Activated T-helper 1 cell treated with anti-CD3 and anti-CD28 coated beads, Interleukin-2, amount 50 U/mL, for 16 hours (primary cell): ENCODE measurements around the gene STOM.

Experiments
- DNase-seq, 2 donors: peaks; one replicate each; pipeline ENCODE4 v3.0.0-alpha.2; 2020; ENCODE audit warnings: low read depth in 1 of 2, low spot score in 1 of 2

STOM gene

DNA sequence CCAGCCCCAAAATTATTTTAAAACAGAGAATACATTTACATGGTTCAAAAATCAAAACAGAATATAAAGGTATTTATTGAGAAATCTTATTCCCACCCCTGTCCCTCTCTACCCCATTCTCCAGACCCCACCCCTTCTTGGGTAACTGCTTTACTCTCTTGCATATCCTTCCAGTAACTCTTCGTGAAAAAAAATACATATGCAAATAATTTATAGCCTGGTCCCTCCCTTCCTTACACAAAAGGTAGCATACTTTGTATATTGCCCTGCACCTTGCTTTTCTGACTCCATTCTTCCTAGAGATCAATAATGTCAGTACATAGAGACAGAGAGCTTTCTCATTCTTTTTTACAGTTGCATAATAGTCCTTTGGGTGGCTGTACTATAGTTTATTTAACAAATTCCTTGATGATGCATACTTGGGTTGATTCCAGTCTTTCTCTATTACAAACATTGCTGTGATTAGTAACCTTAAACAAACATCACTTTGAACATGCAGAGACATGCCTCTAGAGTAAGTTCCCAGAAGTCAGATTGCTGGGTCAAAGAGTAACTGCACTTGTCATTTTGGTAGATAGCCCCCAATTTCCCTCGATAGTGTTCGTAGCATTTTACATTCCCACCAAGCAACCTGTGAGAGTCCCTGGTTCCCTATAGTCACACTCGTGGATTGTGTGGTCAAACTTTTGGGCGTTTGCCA lies 47.9 kb downstream of the STOM start:
- DNase-seq, result no peak

DNA sequence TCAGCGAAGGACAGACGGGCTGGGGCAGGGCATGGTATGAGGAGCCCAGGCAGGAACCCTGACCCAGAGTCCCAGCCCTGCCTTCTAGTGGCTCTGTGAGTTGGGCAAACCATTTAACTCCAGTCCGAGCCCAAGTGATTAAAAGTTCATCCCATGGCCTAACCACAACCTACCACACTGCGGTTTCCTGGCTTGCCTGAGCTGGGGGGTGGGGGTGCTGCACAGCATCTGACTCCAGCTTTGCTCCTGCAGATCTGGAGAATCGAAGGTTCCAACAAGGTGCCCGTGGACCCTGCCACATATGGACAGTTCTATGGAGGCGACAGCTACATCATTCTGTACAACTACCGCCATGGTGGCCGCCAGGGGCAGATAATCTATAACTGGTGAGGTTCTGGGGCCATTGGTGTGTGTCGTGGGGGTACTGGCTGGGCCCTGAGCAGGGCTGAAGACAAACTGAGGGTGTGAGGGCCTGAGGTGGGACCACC lies 49.0 kb downstream of the STOM start:
- DNase-seq, result no peak

DNA sequence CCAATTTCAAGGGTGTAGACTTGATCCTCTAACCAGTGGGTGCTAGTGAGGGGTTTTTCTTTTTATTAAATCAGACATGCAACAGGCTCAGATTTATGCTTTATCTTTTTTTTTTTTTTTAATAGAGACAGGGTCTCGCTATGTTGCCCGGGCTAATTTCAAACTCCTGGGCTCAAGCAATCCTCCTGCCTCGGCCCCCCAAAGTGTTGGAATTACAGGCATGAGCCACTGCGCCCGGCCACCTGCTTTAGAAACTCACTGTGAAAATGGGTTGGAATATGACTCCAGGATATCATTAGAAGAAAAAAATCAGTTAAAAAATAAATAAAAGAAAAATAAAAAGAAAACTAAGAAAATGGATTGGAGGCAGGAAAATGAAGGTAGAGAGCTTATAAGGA lies 50.7 kb downstream of the STOM start:
- no peak for DNase-seq

DNA sequence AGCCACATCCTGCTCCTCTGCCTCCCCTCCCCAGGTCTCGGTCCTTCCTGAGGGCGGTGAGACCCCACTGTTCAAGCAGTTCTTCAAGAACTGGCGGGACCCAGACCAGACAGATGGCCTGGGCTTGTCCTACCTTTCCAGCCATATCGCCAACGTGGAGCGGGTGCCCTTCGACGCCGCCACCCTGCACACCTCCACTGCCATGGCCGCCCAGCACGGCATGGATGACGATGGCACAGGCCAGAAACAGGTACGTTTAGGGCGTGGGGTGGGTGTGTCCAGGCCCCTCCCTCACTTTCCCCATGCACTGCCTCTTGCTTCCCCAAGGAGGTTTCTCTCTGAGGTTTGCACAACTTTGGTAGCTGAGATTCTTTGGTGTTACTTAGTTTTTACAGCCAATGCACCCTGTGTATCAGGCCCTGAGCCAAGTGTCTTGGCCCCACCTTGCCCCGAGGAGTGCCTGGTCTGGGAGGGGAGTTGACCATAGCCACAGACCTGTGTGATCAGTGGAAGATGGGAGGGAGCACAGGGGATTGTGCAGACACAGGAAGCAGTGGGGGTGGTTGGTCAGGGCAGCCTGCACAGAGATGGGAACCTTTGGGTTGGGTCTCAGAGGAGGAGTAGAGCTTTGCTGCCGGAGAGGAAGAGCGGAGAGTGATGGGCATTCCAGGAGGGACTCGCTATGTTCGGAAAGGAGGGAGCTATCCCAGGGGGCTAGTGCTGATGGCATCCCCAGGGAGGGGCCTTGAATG lies 51.2 kb downstream of the STOM start:
- DNase-seq, result no peak

DNA sequence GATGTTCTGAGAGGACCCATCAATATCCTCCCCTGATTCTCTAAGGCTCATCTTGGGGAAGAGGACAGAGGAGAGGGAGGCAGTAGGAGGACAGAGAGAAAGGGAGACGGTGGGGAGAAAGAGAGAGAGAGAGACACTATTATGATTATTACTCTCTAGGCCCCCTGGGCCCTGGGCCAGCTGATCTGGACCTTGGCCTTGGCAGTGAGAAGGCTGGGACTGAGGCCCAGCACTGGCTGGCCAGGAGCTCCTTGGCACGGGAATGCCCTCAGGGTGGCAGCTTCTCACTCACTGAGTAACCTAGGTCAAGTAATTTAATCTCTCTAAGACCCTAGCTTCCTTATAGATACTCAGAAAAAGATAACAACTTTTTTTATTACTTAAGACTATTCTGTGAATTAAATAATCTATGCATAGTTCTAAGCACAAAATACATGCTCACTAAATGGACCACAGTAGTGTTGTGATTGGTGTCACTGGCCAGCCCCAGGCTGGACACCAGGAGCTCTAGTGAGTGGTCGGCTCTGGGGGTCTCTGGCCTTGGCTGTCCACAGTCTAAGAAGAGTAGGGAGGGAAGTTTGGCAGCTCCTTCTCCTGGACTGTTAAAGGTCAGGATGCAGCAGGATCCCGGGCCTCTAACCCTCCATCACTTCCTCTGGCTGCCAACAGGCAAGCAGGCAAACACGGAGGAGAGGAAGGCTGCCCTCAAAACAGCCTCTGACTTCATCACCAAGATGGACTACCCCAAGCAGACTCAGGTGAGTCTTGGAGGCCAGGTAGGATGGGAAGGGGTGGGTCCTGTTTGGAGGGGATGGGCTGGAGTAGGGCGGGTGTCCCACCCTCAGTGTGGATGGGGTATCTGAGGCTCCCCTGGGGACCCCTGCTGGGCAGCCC lies 52.1 kb downstream of the STOM start:
- DNase-seq, result no peak

DNA sequence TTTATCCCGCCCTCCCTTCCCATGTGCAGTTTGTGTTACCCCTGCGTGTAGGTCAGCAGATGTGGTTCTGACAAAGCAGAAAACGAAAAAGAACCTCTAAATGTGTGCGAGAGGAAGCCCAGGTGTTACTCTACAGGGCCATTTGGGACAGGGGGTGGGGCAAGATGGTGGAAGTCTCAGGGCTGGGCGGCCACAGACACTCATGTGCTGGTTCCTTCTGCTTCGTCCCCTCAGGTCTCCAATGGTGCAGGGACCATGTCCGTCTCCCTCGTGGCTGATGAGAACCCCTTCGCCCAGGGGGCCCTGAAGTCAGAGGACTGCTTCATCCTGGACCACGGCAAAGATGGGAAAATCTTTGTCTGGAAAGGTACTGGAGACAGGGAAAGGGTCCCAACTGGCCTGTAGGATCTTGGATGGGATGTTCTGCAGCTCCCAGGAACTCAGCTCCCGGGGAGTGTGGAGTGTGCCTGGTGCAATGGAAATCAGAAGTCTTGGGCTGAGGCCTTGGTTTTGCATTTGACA lies 53.1 kb downstream of the STOM start:
- no peak for DNase-seq

DNA sequence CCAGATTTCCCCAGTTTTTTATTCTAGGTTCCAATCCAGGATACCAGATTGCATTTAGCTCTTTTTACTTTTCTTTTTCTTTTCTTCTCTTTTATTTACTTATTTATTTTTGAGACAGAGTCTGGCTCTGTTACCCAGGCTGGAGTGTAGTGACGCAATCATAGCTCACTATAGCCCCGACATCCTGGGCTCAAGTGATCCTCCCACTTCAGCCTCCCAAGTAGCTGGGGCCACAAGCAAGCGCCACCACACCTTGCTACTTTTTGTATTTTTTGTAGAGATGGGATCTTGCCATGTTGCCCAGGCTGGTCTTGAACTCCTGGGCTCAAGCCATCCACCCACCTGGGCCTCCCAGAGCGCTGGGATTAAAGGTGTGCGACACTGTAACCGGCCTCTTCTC lies 53.7 kb downstream of the STOM start:
- DNase-seq, result no peak

DNA sequence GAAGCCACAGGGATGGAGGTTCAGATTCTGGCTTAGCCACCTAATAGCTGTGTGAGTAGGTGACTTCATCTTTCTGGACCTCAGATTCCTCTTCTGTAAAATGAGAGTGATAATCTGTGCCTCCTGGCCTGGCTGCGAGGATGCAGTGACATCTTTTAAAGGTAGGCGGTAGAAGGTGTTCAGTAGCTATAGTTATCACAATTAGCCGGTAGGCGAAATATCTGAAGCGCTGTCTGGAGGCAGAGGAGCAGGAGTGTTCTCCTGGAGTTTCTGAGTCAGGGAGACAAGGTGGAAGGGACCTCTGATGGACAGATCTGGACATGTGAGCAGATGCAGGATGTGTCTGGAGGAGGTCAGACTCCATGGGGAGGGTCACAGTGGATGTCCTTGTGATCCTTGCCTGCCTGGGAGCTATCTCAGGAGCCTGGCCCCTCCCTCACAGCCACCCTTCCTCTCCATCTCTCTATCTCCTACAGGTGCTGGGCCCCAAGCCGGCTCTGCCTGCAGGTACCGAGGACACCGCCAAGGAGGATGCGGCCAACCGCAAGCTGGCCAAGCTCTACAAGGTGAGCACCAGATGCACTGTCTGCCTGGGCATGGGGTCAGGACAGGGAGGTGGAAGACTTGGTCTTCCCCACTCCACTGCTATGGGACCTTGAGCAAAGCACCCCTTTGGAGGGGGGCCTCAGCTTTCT lies 56.4 kb downstream of the STOM start:
- no peak for DNase-seq

DNA sequence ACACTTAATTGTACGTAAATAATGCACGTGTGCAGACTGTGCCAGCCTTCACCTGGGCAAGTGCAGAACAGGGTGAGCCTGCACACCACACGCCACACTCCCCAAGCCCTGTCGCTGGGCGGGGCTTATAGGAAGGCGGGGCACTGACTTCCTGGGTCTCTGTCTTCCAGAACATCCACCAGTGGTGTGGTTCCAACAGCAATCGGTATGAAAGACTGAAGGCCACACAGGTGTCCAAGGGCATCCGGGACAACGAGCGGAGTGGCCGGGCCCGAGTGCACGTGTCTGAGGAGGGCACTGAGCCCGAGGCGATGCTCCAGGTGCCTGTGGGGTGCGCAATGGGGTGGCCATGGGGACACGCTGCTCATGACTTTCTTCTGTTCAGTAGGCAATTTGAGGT lies 57.9 kb downstream of the STOM start:
- DNase-seq, result no peak

DNA sequence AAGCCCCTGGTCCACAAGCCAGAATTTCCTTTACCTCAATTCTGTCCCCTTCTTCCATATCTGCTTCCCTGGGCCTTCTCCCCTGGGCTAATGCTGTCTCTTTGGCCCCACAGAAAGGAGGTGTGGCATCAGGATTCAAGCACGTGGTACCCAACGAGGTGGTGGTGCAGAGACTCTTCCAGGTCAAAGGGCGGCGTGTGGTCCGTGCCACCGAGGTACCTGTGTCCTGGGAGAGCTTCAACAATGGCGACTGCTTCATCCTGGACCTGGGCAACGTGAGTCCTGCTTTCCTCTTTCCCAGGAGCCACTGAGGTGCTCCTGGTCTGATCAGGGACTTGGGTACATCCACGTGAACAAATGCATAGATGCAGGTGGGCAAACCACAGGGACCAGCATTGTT lies 59.5 kb downstream of the STOM start:
- DNase-seq, result no peak

DNA sequence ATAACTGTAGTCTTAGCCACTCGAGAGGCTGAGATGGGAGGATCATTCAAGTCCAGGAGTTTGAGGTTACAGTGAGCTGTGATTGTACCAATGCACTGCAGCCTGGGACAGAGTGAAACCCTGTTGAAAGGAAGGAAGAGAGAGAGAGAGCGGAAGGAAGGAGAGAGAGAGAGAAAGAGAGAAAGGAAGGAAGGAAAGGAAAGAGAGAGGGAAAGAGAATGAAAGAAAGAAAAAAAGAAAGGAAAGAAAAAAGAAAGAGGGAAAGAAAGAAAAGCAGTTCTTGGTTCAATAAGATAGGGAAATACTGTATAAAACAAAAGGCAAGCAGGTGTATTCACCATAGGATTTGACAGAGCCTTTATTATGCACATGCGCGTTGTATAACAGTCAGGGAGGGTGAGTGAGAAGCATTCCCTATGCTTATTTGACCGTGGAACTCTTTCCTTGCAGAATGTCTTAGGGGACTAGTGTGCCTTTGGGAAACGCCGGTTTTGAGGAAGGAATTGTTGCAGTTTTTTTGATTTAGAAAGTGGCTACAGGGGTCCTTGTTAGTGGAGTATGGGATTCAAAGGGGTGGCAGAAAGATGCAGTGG lies 60.1 kb downstream of the STOM start:
- no peak for DNase-seq

DNA sequence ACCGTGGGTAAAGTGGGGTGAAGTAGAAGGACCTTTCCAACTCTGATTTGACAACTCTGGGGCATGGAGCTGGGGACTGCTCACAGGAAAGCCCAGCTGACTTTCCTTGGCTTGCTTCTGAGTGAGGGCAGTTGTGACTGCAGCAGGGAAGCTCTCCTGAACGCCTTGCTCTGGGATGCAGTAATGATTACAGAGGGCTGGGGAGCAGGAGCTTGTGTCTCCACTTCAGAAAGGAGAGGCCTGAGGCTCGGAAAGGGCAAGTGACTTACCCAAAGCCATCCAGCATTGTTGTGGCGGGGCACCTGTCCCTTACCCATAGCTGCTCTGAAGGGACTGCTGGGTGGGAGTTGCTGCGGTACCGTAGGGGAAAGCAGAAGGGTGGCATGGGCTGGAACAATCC lies 60.9 kb downstream of the STOM start:
- no peak for DNase-seq

DNA sequence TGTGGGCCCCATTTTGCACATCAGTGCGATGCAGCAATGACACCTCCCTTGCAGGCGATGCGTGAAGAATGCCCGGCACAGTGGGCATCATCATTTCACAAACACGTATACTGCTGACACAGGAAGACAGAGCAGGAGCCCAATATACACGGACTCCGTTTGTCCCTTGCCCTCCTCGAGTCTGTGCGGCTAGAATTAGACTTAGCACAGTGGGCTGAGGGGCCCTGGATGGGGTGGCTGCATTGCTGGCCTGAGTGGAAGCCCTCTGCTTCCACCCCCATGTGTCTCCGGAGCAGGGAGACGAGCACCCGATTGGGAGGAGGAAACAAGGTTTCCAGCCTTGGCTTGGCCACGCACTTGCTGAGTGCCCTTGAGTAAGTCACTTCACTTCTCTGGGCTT lies 61.3 kb downstream of the STOM start:
- DNase-seq, result no peak

DNA sequence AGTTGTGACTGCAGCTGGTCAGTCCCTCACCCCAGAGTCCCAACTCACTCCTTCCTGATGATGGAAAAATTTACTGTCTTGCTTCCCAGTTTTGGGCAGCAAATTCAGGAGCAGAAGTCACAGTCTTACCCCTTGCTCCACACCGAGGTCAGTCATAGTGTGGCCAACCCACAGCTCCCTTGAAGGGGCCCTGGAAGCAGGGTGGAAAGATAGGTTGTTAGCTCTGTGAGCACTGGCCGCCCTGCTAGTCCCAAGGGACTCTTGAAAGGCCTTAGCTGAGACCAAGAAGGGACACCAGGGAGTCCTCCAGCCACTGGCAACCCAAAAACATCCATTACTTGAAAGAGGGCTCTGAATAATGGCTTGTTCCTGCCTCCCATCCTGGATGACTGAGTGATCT lies 62.1 kb downstream of the STOM start:
- no peak for DNase-seq

DNA sequence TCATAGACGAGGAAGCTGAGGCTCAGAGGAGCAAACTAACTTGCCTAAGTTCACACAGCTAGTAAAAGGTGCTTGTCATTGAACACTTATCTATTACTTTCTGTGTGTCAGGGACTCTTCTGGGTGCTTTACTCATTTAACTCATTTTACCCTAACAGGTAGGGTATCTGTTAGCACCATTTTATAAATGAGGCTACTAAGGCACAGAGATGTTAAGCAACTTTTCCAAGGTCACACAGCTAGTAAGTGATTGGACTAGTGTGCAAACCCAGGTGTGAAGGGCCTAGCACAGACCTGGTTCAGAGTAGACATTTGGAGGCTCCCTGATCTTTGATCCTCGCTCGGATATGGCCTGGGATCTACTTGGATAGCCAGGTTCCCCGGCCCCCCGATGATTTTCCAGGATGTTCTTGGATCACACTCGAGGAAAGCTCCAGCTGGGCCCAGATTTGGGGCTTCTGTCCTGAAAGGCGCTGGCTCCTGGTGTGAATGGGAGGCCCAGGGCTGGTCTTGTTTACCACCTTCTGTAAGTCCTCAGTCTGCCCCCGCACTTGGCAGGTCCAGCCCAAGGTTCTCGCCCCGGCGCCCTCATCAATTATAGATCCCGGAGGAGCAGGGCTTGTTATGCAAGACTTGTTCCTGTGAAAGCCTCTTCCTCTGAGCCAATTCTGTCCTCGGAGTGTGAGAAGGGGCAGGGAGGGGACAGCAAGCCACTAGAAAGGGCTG lies 64.6 kb downstream of the STOM start:
- no peak for DNase-seq

DNA sequence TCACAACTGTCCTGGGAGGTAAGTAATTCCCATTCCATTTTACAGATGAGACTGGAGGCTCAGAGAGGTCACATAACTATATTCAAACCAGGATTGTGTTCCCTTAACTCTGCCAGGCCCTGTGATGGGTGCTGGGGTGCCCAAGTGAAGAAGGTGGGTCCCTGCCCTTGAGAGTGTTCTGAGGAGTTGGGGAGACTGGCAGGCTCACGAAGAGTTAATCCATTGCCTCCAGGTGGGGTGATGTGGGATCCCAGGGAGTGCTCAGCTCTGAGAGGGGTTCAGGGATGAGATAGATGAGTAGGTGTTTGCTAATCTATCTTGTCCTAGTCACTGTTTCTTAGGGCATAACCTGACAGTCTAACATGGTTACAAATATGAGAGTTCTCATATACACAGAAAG lies 65.3 kb downstream of the STOM start:
- DNase-seq, result no peak

DNA sequence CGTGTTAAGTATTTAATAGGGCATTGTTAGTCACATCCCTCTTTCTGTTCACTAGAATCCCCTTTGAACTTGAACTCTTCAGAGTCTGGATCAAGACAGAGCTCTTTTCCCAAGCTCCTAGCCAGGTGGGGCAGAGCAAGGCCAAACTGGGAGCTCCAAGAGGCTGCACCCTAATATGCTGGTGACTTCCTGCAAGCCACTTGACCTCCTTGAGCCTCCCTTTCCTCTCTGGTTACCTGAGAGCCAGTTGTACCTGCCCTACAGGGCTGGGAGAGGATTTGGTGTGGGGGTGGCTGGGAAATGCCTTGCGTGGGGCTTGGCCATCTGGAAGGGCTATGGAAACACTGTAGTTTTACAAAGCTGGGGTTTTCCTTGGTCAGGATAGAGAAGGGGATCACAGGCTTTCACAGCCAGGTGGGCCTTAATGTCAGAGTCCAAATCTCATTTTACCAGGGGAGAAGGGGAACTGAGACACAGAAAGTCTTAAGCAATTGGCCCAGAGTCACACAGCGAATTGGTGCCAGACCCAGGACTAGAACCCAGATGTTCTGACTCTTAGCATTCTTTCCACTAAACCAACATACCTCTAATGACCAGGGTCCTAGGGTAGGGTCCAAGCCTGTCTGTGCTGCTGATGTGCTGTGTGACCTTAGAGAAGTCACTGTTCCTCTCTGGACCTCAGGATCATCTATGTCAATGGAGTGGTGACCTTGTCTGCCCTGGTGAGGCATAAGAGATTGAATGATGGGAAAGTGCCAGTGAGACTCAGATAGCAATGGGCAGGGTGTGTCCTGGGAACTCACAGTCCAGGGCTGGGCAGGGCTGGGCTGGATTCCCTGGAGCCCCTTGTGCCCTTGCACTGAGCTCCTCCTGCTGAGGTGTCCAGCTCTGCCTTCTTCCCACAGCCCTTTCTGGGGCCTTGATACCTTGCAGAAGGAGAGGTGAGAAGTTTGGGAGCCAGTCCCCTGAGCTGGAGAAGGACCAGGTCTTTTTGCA lies 66.3 kb downstream of the STOM start:
- no peak for DNase-seq

DNA sequence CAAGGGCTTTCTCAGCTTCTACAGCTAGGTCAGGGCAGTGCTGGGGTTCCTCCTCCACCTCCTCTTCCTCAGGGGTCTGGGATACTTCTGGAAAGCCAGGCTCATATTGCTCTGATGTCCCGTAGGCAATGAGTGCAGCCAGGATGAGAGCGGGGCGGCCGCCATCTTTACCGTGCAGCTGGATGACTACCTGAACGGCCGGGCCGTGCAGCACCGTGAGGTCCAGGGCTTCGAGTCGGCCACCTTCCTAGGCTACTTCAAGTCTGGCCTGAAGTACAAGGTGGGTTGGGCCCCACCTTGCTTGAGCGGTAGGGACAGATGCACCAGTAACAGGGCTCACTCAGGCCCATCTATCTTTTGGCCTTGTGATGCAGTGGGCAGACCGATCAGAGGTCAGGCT lies 67.3 kb downstream of the STOM start:
- DNase-seq, result no peak

DNA sequence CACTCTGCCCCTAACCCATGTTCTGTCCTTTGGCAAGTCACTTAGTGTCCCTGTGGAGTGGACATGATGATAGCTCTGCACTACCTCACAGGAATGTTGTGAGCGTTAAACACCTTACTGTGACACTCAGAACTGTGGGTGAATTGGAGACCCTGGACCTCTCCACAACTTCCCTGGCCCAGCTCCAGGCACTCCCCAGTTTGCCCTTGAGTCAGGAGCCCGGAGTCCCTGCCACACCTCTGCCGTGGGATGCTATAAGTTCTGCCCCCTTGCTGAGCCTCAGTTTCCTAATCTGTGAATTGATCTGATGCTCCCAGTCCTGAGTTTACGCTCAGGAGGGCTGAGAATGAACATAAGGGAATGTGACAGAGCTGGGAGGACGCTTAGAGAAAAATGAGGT lies 67.7 kb downstream of the STOM start:
- DNase-seq, result no peak
